Stimulated activated CD8-positive, alpha-beta memory T cell treated with anti-CD3 and anti-CD28 coated beads, Interleukin-7, amount 100 ng/mL, for 48 hours (primary cell): Measurements from ENCODE around the gene FZD2.
"Not testable (repeated sequence)": the region's sequence is repeated elsewhere in the genome, so short reads cannot be mapped to it uniquely, and the experiment has no call there.

ENCODE experiments used
- DNase-seq, 2 donors: peaks; one replicate each; pipeline ENCODE4 v3.0.0-alpha.2; 2020; ENCODE audit warnings: low read depth in 1 of 2; ENCODE audit errors: extremely low read depth in 1 of 2

FZD2 gene

GRCh38 chr17:44556832-44557606 is at the start of gene FZD2:
TSS of gene FZD2 (plus strand) at chr17:44557484. CDS start at chr17:44557689, 205 bp downstream.
- DNase-seq: peak; percentile 37 to 42

GRCh38 chr17:44511241-44512134 is 45.8 kb upstream of the FZD2 start:
- not testable (repeated sequence) for DNase-seq

- no peak for DNase-seq
Observed at GRCh38 chr17:44518032-44518431, 39.3 kb upstream of the FZD2 start.

- peak; percentile 27 to 67 for DNase-seq
Observed at GRCh38 chr17:44522883-44523671, 34.2 kb upstream of the FZD2 start.

GRCh38 chr17:44523672-44523972 is 33.7 kb upstream of the FZD2 start:
- DNase-seq: no peak

- no peak for DNase-seq
Observed at GRCh38 chr17:44527102-44527501, 30.2 kb upstream of the FZD2 start.

- DNase-seq: no peak
Observed at GRCh38 chr17:44527954-44528353, 29.3 kb upstream of the FZD2 start.

- no peak for DNase-seq
Observed at GRCh38 chr17:44529864-44530263, 27.4 kb upstream of the FZD2 start.

GRCh38 chr17:44530896-44531418 is 26.3 kb upstream of the FZD2 start:
- DNase-seq: no peak

GRCh38 chr17:44533533-44534246 is 23.6 kb upstream of the FZD2 start:
- peak; percentile 55 to 80 for DNase-seq

- DNase-seq: no peak
Observed at GRCh38 chr17:44536090-44536953, 21.0 kb upstream of the FZD2 start.

- not testable (repeated sequence) for DNase-seq
Observed at GRCh38 chr17:44537922-44538321, 19.4 kb upstream of the FZD2 start.

GRCh38 chr17:44539673-44540072 is 17.6 kb upstream of the FZD2 start:
- no peak for DNase-seq

- no peak for DNase-seq
Observed at GRCh38 chr17:44540246-44541084, 16.8 kb upstream of the FZD2 start.

- DNase-seq: no peak
Observed at GRCh38 chr17:44541884-44542581, 15.3 kb upstream of the FZD2 start.

- no peak for DNase-seq
Observed at GRCh38 chr17:44543213-44543904, 13.9 kb upstream of the FZD2 start.

- DNase-seq: no peak
Observed at GRCh38 chr17:44543905-44544523, 13.3 kb upstream of the FZD2 start.
